GM21529 (cell line): ENCODE measurements around the gene KPNA1.
"Not testable (repeated sequence)": the region's sequence is repeated elsewhere in the genome, so short reads cannot be mapped to it uniquely, and the experiment has no call there.

Source experiments
- ATAC-seq: cut with Tn5 transposase; IDR thresholded peaks from one replicate; pipeline ENCODE4 v1.9.1; 2021; ENCODE audit not compliant: unreplicated experiment

Gene KPNA1

GRCh38 chr3:122520861-122521260, 6.1 kb upstream of the KPNA1 start:
- ATAC-seq = no peak

GRCh38 chr3:122519693-122520092, 5.0 kb upstream of the KPNA1 start:
- no peak for ATAC-seq

- no peak for ATAC-seq
Observed at GRCh38 chr3:122516846-122517360, 2.2 kb upstream of the KPNA1 start.

- no peak for ATAC-seq
Observed at GRCh38 chr3:122515870-122516269, 1.1 kb upstream of the KPNA1 start.

- no peak for ATAC-seq
Observed at GRCh38 chr3:122515020-122515468, 305 bp upstream of the KPNA1 start.

- no peak for ATAC-seq
Observed at GRCh38 chr3:122513386-122514122, 1.2 kb downstream of the KPNA1 start.

- ATAC-seq = no peak
Observed at GRCh38 chr3:122512284-122512683, 2.5 kb downstream of the KPNA1 start.

- no peak for ATAC-seq
Observed at GRCh38 chr3:122510878-122511535, 3.7 kb downstream of the KPNA1 start.

- ATAC-seq = peak; percentile 48
Observed at GRCh38 chr3:122508944-122509343, 5.8 kb downstream of the KPNA1 start.

- no peak for ATAC-seq
Observed at GRCh38 chr3:122508135-122508914, 6.4 kb downstream of the KPNA1 start.

- ATAC-seq = no peak
Observed at GRCh38 chr3:122506450-122506849, 8.3 kb downstream of the KPNA1 start.

GRCh38 chr3:122505676-122506075, 9.1 kb downstream of the KPNA1 start:
- no peak for ATAC-seq

GRCh38 chr3:122502941-122503340, 11.8 kb downstream of the KPNA1 start:
- no peak for ATAC-seq

- ATAC-seq = no peak
Observed at GRCh38 chr3:122502139-122502538, 12.6 kb downstream of the KPNA1 start.

GRCh38 chr3:122500964-122501363, 13.8 kb downstream of the KPNA1 start:
- not testable (repeated sequence) for ATAC-seq

GRCh38 chr3:122498152-122498551, 16.6 kb downstream of the KPNA1 start:
- no peak for ATAC-seq

GRCh38 chr3:122497425-122497824, 17.3 kb downstream of the KPNA1 start:
- ATAC-seq = peak; percentile 93

GRCh38 chr3:122496508-122496907, 18.2 kb downstream of the KPNA1 start:
- ATAC-seq = no peak

GRCh38 chr3:122493296-122493695, 21.4 kb downstream of the KPNA1 start:
- no peak for ATAC-seq

- ATAC-seq = no peak
Observed at GRCh38 chr3:122488262-122488973, 26.3 kb downstream of the KPNA1 start.

GRCh38 chr3:122484985-122485384, 29.8 kb downstream of the KPNA1 start:
- no peak for ATAC-seq
